Measurements from ENCODE around the gene DSPP.

DNA sequence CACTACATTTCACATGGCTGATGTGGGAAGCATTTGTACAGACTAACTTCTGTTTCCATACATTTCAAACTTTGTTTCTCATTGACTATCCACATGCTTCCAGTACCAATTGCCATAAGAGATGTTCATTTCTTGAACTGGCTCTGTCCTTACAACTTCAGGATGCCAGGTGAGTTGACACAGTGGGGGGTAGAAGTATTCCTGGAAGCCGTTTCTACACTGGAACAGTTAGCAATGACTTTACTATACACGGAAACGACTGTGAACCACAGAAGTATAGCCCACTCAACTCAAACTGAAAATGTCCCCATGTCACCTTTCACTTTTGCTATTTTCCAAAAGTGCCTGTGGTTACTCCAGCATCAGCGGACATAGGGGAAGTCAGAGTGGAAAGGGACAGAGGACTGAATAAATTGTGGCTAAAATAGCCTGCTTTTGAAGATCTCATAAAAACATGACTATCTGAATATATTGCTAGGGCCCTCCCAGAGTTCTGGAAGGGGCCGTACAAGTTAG is 38.0 kb upstream of the DSPP start:
- TF ChIP-seq NR2C2 (CRISPR knock-in tag; IDR thresholded peaks at IDR 0.05) (no peak), ZBTB21 (CRISPR knock-in tag; IDR thresholded peaks at IDR 0.05; ENCODE audit: borderline replicate concordance) (no peak), NFYB (CRISPR knock-in tag; conservative IDR thresholded peaks at IDR 0.05; ENCODE audit: low read depth) (no peak), CREM (CRISPR knock-in tag; IDR thresholded peaks at IDR 0.05) (no peak), FOXP4 (CRISPR knock-in tag; IDR thresholded peaks at IDR 0.05) (no peak), RORB (CRISPR knock-in tag; IDR thresholded peaks at IDR 0.05) (no peak), SP1 (CRISPR knock-in tag; conservative IDR thresholded peaks at IDR 0.05) (no peak), FOXP1 (CRISPR knock-in tag; IDR thresholded peaks at IDR 0.05; ENCODE audit: borderline replicate concordance) (no peak), TP53 (CRISPR knock-in tag; IDR thresholded peaks at IDR 0.05) (no peak)
- TF ChIP-seq, protein P1, sequence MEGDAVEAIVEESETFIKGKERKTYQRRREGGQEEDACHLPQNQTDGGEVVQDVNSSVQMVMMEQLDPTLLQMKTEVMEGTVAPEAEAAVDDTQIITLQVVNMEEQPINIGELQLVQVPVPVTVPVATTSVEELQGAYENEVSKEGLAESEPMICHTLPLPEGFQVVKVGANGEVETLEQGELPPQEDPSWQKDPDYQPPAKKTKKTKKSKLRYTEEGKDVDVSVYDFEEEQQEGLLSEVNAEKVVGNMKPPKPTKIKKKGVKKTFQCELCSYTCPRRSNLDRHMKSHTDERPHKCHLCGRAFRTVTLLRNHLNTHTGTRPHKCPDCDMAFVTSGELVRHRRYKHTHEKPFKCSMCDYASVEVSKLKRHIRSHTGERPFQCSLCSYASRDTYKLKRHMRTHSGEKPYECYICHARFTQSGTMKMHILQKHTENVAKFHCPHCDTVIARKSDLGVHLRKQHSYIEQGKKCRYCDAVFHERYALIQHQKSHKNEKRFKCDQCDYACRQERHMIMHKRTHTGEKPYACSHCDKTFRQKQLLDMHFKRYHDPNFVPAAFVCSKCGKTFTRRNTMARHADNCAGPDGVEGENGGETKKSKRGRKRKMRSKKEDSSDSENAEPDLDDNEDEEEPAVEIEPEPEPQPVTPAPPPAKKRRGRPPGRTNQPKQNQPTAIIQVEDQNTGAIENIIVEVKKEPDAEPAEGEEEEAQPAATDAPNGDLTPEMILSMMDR (IDR thresholded peaks at IDR 0.05) = no peak
- TF ChIP-seq, protein P2, sequence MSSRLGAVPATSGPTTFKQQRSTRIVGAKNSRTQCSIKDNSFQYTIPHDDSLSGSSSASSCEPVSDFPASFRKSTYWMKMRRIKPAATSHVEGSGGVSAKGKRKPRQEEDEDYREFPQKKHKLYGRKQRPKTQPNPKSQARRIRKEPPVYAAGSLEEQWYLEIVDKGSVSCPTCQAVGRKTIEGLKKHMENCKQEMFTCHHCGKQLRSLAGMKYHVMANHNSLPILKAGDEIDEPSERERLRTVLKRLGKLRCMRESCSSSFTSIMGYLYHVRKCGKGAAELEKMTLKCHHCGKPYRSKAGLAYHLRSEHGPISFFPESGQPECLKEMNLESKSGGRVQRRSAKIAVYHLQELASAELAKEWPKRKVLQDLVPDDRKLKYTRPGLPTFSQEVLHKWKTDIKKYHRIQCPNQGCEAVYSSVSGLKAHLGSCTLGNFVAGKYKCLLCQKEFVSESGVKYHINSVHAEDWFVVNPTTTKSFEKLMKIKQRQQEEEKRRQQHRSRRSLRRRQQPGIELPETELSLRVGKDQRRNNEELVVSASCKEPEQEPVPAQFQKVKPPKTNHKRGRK (CRISPR knock-in tag; IDR thresholded peaks at IDR 0.05; ENCODE audit: borderline replicate concordance) = no peak
- TF ChIP-seq, protein P3, sequence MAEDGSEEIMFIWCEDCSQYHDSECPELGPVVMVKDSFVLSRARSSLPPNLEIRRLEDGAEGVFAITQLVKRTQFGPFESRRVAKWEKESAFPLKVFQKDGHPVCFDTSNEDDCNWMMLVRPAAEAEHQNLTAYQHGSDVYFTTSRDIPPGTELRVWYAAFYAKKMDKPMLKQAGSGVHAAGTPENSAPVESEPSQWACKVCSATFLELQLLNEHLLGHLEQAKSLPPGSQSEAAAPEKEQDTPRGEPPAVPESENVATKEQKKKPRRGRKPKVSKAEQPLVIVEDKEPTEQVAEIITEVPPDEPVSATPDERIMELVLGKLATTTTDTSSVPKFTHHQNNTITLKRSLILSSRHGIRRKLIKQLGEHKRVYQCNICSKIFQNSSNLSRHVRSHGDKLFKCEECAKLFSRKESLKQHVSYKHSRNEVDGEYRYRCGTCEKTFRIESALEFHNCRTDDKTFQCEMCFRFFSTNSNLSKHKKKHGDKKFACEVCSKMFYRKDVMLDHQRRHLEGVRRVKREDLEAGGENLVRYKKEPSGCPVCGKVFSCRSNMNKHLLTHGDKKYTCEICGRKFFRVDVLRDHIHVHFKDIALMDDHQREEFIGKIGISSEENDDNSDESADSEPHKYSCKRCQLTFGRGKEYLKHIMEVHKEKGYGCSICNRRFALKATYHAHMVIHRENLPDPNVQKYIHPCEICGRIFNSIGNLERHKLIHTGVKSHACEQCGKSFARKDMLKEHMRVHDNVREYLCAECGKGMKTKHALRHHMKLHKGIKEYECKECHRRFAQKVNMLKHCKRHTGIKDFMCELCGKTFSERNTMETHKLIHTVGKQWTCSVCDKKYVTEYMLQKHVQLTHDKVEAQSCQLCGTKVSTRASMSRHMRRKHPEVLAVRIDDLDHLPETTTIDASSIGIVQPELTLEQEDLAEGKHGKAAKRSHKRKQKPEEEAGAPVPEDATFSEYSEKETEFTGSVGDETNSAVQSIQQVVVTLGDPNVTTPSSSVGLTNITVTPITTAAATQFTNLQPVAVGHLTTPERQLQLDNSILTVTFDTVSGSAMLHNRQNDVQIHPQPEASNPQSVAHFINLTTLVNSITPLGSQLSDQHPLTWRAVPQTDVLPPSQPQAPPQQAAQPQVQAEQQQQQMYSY (CRISPR knock-in tag; IDR thresholded peaks at IDR 0.05) = no peak
- TF ChIP-seq, protein P4, sequence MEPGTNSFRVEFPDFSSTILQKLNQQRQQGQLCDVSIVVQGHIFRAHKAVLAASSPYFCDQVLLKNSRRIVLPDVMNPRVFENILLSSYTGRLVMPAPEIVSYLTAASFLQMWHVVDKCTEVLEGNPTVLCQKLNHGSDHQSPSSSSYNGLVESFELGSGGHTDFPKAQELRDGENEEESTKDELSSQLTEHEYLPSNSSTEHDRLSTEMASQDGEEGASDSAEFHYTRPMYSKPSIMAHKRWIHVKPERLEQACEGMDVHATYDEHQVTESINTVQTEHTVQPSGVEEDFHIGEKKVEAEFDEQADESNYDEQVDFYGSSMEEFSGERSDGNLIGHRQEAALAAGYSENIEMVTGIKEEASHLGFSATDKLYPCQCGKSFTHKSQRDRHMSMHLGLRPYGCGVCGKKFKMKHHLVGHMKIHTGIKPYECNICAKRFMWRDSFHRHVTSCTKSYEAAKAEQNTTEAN (CRISPR knock-in tag; IDR thresholded peaks at IDR 0.05) = no peak
- TF ChIP-seq, protein P5, sequence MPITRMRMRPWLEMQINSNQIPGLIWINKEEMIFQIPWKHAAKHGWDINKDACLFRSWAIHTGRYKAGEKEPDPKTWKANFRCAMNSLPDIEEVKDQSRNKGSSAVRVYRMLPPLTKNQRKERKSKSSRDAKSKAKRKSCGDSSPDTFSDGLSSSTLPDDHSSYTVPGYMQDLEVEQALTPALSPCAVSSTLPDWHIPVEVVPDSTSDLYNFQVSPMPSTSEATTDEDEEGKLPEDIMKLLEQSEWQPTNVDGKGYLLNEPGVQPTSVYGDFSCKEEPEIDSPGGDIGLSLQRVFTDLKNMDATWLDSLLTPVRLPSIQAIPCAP (CRISPR knock-in tag; IDR thresholded peaks at IDR 0.05) = no peak
